Activated B cell treated with CpG ODN at 0.5 μM for 24 hours (primary cell): ENCODE results near the gene ITIH3. TPM values are rescaled to one million over a fixed set of nuclear protein-coding genes. Genes with fewer than 3 reads are reported as not detected.
A peak's percentile ranks its signal among the peaks of the same experiment; 100 is the strongest.

Source experiments
- ATAC-seq: fragments of 200-7000 bp; cut with Tn5 transposase; one replicate; pipeline ENCODE4 v1.10.0; 2021; ENCODE audit warnings: low read depth, mild to moderate bottlenecking, moderate library complexity
- CTCF ChIA-PET: fragments of 350-600 bp; sonication (Branson Sonifier 250); formaldehyde crosslinking; loops from one replicate; lab custom pipeline; 2021; ENCODE audit warnings: antibody characterized with exemption; lab: Charles Lee
- POLR2A ChIA-PET: fragments of 350-600 bp; sonication (Branson Sonifier 250); formaldehyde crosslinking; loops from one replicate; lab custom pipeline; 2021; ENCODE audit warnings: antibody characterized with exemption; lab: Charles Lee
- DNase-seq: peaks from one replicate; pipeline ENCODE4 v3.0.0; 2022
- H3K27ac Mint-ChIP-seq: one replicate; pipeline ENCODE4 v1.8.0; 2020; ENCODE audit warnings: mixed read lengths
- H3K27me3 Mint-ChIP-seq: one replicate; pipeline ENCODE4 v1.8.0; 2021; ENCODE audit warnings: mixed read lengths
- H3K36me3 Mint-ChIP-seq: one replicate; pipeline ENCODE4 v1.8.0; 2021; ENCODE audit warnings: low read depth, mixed read lengths
- H3K4me1 Mint-ChIP-seq: one replicate; pipeline ENCODE4 v1.8.0; 2021; ENCODE audit warnings: mixed read lengths
- H3K4me3 Mint-ChIP-seq: one replicate; pipeline ENCODE4 v1.8.0; 2020; ENCODE audit warnings: mild to moderate bottlenecking, mixed read lengths
- H3K9me3 Mint-ChIP-seq: one replicate; pipeline ENCODE4 v1.8.0; 2020; ENCODE audit warnings: mixed read lengths
- CTCF ChIP-seq: fragments of 200-600 bp; IDR thresholded peaks from one replicate; pipeline ENCODE4 v1.8.0; 2022; ENCODE audit warnings: antibody characterized with exemption, mild to moderate bottlenecking
- intact Hi-C: fragments of 100-400 bp; cut with micrococcal nuclease; formaldehyde crosslinking; loops from one replicate; pipeline ENCODE4 v1.15.1; 2024
- total RNA-seq: library from RNA; stranded (reverse); gene quantifications from 2 replicates; pipeline ENCODE4 v1.2.3, GENCODE V29; 2022

ITIH3 gene
- total RNA-seq, 1 donor from 2014 or later: not detected

GRCh38 chr3:52777127-52777958 lies 17.3 kb upstream of the ITIH3 start, which contains the start of gene ITIH1:
ITIH1 (plus strand) TSS chr3:52777599; CDS start chr3:52777616, 17 bp downstream.
- H3K27ac Mint-ChIP-seq: no peak within 1 kb of the TSS
- H3K36me3 Mint-ChIP-seq: no peaks in the 10 kb centered on the region
- H3K27me3 Mint-ChIP-seq: no peaks in the 10 kb centered on the region
- intact Hi-C loops: loop anchor here (10.0 kb wide), 1 partner anchor 243 kb away; the partner anchor contains the start of genes NT5DC2 and UQCC5
- POLR2A ChIA-PET: no interaction called here
- ATAC-seq (no peak), DNase-seq (peak; percentile 8)
- no peak within 1 kb of the TSS for H3K4me3 Mint-ChIP-seq
- H3K4me1 Mint-ChIP-seq: peaks cover 14% of the 10 kb centered on the region
- TF ChIP-seq CTCF: no peak
- no peaks in the 10 kb centered on the region for H3K9me3 Mint-ChIP-seq
- CTCF ChIA-PET: no interaction called here

GRCh38 chr3:52777959-52778805 lies 16.4 kb upstream of the ITIH3 start:
- Mint-ChIP-seq H3K9me3 (no peaks in the 10 kb centered on the region), H3K4me1 (peaks cover 14% of the 10 kb centered on the region), H3K4me3 (no peak overlapping the region), H3K27ac (peak overlapping the region; percentile 71), H3K36me3 (no peaks in the 10 kb centered on the region), H3K27me3 (no peaks in the 10 kb centered on the region)
- ChIA-PET POLR2A (interaction anchor here (2.3 kb wide), 1 partner anchor 8 kb away, joined by 44 read pairs; the partner anchor contains the start of gene NEK4), CTCF (no interaction called here)
- DNase-seq (peak; percentile 10), ATAC-seq (no peak)
- TF ChIP-seq CTCF: no peak
- intact Hi-C loops: loop anchor here (2.0 to 10.0 kb wide), 2 partner anchors 243 to 269 kb away; partner anchors contain the start of genes NT5DC2, SFMBT1 and UQCC5

- TF ChIP-seq CTCF: no peak
- Mint-ChIP-seq H3K9me3 (no peaks in the 10 kb centered on the region), H3K27ac (peak overlapping the region; percentile 95), H3K36me3 (no peaks in the 10 kb centered on the region), H3K4me1 (peaks cover 14% of the 10 kb centered on the region), H3K4me3 (peak overlapping the region; percentile 36), H3K27me3 (no peaks in the 10 kb centered on the region)
- ChIA-PET CTCF (interaction anchor here (0.6 kb wide), 1 partner anchor 344 kb away, joined by 3 read pairs; no protein-coding TSS in a partner anchor), POLR2A (interaction anchor here (1.1 to 2.3 kb wide), 2 partner anchors 9 to 47 kb away, joined by 3 to 44 read pairs; partner anchors contain the start of gene NEK4)
- peak; percentile 59 for DNase-seq
- ATAC-seq: peak; percentile 91
- intact Hi-C loops: loop anchor here (1.0 to 10.0 kb wide), 3 partner anchors 8 to 268 kb away; partner anchors contain the start of genes NT5DC2, SFMBT1 and UQCC5
Observed at GRCh38 chr3:52779011-52779836, 15.4 kb upstream of the ITIH3 start.

- no peaks in the 10 kb centered on the region for H3K36me3 Mint-ChIP-seq
- peak overlapping the region; percentile 95 for H3K27ac Mint-ChIP-seq
- H3K4me1 Mint-ChIP-seq: peaks cover 14% of the 10 kb centered on the region
- no peak overlapping the region for H3K4me3 Mint-ChIP-seq
- no peak for DNase-seq
- no peaks in the 10 kb centered on the region for H3K9me3 Mint-ChIP-seq
- POLR2A ChIA-PET: interaction anchor here (1.1 to 2.3 kb wide), 2 partner anchors 10 to 46 kb away, joined by 3 to 44 read pairs; partner anchors contain the start of gene NEK4
- intact Hi-C loops: loop anchor here (1.0 to 10.0 kb wide), 3 partner anchors 9 to 267 kb away; partner anchors contain the start of genes NT5DC2, SFMBT1 and UQCC5
- CTCF ChIA-PET: no interaction called here
- H3K27me3 Mint-ChIP-seq: no peaks in the 10 kb centered on the region
- no peak for TF ChIP-seq CTCF
- no peak for ATAC-seq
Observed at GRCh38 chr3:52779837-52780585, 14.6 kb upstream of the ITIH3 start.
